T follicular helper cell (primary cell): ENCODE results near the gene EML5.
"Not testable (repeated sequence)": the region's sequence is repeated elsewhere in the genome, so short reads cannot be mapped to it uniquely, and the experiment has no call there.

ENCODE experiments used
- DNase-seq: peaks from one replicate; pipeline ENCODE4 v3.0.0-alpha.2; 2020; ENCODE audit warnings: low read depth

EML5 gene

DNA sequence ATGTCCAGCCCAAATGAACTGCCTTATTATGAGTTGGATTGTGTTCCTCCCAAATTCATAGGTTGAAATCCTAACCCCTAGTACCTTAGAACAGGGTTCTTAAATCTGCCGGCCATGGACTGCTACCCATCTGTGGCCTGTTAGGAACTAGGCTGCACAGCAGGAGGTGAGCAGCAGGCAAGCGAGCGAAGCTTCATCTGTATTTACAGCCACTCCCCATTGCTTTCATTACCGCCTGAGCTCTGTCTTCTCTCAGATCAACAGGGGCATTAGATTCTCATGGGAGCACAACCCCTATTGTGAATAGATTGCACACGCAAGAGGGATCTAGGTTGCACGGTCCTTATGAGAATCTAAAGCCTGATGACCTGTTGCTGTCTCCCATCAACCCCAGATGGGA is 9.8 kb upstream of the EML5 start:
- no peak for DNase-seq

DNA sequence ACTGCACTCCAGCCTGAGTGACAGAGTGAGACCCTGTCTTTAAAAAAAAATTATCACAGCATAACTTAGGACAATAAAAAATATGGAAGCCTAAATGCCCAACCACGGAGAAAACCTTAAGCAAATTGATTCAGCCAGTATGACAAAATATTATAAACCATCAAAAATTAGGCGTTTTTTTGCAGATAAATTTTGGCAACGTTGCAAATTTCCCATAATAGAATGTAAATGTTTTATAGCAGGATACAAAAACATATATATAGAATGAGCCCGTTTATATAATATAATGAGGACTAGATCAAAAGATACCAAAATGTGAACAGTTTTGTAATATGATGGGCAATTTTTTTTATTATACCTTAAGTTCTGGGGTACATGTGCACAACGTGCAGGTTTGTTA is 6.8 kb upstream of the EML5 start:
- no peak for DNase-seq

DNA sequence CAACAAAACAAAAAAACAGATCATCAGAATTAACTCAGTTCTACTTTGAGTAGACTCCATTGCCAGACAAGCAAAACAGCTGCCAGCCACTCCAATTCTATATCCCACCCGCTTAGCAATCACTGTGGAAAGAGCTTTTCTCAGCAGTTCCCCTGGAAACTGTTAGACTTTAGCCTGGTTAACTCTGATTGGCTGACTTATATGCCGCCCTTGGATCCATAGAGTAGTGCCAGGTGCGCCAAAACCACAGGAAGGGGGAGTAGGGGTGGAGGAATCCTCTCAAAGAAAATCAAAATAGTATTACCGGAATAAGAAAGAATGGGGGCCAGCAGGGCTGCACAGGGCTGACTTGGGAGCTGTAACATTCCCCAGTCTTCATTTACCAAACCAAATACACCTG is 5.4 kb upstream of the EML5 start:
- no peak for DNase-seq

DNA sequence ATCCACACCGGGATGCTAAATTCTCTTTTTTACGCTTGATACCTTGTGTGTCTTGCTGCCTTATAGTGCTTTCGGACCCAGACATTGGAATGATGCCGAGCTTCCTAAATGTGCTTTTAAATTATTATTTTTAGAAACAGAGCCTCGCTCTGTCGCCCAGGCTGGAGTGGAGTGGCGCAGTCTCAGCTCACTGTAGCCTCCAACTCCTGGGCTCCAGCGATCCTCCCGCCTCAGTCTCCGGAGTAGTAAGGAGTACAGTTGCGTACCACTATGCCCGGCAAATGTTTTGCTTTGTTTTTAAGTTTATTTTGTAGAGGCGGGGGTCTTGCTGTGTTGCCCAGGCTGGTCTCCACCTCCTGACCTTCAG is 489 bp upstream of the EML5 start:
- no peak for DNase-seq

DNA sequence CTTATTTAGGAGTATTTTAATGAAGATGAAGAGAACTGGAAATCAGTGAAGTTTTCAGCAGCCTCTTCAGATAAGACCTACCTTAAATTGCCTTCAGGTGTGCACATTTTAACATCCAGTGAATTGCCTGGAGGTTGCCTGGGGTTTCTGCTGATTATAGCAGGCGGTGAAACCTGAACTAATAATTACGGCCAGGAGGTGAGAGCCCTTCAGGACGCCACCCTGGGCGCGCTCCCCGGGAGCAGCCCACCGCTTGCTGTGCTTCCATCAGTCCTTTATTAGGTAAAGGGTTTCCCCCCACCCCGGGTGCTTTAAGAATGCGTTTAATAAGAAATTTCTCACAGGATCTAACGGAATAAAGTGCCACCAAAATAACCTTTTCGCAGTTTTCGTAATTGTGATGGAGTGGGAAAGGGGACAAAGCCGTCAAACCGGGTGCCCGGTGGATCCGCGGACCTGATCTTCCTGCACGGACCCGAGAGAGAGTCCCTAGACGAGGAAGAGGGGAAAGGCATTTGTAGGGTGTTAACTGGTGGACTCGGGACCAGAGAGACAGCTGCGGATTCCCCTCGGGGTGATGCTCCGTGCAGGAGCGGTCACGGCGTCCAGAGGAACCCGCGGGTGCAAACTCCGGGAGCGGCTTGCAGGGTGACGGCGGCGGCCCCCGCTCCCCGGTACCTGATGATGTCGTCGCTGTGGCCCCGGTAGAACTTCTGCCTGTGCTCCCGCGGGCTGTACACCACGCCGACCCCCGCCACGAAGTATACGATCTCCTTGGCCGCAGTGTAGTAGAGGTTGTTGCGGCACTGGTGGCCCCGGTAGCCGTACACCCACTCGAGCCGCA is 902 bp downstream of the EML5 start:
- peak; percentile 14 for DNase-seq

DNA sequence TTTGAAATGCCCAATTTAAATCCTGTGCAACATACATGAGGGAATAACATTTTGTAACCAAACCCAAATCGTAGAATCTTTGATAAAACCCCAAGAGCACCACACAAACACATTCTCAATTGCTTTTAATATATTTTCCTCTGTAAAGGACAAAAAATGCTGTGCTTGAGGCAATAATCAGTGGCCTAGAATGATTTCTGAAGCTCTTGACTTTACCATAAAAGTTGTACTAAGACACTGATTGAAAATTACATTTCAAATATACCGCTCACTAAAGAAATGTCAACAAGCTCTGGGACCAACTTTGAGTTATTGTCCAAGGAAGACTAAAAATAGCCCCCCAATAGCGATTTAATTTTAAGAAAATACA is 1.5 kb downstream of the EML5 start:
- DNase-seq: no peak

DNA sequence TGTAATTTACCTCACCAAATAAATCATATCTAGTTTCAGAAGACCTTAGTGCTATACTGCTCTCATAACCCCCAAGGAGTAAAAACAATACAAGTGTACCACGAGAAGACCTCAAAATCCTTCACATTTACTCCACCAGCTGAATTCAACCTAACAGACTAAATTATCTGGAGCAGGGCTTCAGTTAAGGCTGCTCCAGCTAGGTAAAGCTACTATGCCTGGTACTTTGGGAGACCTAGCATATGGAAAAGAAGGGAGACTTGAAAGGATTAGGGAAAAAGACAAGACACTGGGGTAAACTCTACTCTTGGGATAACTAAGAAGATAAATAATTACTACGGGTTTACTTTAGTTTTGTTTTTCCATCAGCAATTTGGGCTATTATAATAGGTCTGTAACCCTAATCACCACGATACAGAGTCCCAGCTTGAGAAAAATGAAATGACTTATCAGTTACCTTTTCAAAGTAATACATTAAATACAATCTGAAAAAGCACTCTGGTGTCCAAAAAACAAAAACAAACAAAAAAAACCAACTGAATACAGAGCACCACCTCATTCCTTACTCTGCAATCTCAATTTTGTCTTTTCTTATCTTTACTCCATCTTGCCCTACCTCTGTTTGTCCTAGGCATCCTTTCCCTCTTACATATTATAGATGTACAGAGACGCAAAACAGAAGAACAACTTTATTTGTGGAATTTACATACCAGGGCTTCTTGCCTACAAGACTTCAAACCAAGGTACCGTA is 2.1 kb downstream of the EML5 start:
- no peak for DNase-seq

DNA sequence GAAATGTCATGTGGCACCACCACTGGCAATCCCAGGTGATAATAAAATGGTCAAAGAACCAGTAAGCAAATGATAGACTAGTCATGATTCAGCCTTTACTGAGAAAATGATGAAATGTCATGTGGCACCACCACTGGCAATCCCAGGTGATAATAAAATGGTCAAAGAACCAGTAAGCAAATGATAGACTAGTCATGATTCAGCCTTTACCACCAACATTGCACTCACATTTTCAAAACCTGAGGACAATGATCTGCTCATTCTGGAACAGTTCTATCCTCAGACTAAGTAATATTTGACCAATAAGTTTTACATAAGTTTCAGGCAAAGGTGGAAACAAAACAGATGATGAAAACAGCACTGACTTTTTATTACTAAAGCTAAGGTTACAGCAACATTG is 3.2 kb downstream of the EML5 start:
- DNase-seq: not testable (repeated sequence)

DNA sequence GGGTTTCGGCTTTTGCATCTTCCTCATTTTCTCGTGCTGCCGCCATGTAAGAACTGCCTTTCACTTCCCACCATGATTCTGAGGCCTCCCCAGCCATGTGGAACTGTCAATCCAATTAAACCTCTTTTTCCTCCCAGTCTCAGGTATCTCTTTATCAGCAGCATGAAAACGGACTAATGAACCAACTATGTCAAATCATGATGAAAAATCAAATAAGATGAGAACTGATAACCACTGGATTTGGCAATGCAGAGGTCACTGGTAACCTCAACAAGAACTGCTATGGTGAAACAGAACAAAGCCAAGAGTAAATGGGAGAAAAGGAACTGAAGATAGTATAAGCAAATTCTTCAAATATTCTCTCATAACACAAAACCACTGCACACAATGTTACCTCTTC is 6.0 kb downstream of the EML5 start:
- DNase-seq: no peak

DNA sequence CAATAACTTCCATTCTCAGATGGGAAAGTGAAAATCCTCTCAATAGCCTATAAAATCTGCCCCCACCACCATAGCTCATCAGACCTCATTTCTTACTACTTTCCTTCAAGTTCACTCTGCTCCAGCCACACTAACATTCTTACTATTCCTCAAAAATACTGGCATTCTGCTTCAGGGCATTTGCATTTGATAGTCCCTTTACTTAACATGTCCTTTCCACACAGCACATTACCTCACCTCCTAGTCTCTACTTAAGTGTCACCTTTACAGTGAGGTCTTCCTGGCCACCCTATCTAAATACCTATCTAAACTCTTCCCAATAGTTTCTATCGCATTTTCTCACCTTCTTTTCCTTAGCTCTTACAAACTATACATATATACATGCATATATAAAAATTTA is 6.8 kb downstream of the EML5 start:
- DNase-seq: no peak

DNA sequence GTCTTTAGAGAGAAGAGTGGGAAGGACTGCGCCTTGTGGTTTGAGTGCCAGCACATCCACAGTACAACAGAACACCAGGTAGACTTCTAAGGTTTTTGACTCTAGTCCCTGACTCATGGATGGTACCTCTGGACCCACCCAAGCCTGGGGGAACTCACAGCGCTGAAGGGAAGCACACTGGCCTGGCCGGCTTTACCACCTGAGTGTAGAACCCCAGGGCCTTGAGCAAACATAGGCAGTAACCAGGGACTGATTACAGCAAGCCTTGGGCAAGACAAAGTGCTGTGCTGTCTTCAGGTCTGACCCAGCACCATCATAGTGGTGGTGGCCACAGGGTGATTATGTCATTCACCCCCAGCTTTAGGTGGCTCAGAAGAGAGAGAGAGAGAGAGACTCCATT is 17.2 kb downstream of the EML5 start:
- DNase-seq: no peak

DNA sequence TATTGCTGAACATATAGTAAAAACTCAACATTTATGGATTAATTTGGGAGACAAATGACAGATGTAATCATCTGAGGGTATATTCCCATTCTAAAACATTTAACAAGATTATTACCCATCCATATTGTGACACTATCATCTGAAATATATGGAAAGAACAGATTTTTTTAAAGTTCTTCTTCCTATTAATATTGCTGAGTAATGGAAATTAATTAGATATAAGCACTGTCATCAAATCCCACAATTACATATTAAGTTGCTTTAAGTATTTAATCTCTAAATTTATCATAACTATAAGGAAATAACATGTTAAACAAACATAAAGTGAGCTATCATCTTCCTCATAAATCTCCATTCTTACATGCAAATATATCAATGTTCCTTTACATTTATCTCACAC is 22.0 kb downstream of the EML5 start:
- no peak for DNase-seq

DNA sequence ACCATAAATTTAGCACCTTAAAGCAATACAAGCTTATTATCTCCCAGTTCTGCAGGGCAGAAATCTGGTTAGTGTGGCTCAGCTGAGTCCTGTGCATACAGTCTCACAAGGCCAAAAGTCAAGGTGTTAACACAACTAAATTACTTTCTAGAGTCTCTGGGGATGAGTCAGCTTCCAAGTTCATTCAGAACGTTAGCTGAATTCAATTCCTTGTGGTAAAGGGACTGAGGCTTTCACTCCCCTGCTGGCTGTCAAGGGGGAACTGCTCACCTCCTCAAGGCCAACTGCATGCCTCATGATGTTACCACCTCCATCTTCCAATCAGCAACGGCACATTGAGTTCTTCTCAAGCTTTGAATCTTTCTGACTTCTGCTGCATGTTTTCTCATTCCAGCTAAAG is 27.6 kb downstream of the EML5 start:
- DNase-seq: no peak

DNA sequence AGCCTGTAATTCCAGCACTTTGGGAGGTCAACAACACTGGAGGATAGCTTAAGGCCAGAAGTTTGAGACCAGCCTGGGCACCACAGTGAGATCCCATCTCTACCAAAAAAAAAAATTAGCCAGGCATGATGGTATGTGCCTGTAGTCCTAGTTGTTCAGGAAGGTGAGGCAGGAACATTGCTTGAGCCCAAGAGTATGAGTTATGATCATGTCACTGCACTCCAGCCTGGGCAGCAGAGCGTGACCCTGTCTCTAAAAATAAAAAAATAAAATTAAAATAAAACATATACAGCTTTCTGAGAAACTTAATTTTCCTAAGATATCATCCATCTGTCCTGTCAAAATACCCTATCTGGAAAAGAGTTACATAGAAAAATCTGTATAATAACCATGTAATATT is 38.9 kb downstream of the EML5 start:
- no peak for DNase-seq

DNA sequence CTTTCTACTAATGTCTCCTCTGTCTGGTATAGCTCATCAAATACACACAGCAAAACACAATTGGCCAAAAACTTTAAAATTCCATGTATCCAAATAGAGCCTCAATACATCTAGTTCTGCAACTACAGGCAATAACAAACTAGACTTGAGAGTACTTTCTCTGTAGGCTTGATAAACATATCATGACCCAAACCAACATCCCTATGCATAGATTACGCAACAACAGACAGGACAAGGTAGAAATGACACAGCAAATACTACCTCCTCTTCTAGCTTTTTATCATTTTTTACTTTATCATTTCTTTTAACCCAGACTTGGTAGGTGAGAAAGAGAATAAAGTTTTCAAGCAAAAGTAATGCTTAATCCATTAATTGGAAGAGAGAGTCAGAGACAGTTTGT is 41.8 kb downstream of the EML5 start:
- DNase-seq: no peak

DNA sequence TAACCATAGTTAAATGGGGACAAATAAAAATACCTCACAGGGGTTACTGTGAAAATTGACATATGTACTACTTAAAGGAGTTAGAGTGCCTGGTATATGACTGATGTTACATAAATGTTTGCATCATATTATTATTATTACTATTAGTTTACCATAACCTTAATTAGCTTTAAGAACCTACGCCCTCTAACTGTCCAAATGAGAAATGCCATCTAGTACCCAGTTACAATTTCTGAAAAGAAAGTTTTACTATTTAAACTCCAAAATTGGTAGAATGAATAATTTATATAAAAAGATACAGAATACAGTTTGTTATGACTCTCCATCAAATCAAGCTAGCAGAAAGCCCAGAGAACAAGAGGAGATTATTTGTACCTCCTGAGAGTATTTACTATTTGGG is 42.3 kb downstream of the EML5 start:
- no peak for DNase-seq

DNA sequence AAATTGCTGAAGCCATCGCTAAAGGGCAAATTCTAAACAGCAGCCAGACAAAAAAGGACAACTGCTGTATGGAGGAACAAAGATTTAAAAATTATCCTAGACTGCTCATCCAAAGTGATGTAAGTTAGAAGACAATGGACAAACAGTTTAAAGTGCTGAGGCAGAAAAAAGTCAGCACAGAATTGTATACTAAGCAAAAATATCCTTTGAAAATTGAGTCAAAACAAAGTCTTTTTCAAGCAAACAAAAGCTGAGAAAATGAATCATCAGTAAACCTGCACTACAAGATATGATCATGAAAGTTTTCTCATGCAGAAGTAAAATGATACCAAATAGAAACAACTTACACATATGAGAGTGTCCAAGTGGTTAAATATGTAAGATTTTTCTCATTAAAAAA is 43.6 kb downstream of the EML5 start:
- DNase-seq: no peak

DNA sequence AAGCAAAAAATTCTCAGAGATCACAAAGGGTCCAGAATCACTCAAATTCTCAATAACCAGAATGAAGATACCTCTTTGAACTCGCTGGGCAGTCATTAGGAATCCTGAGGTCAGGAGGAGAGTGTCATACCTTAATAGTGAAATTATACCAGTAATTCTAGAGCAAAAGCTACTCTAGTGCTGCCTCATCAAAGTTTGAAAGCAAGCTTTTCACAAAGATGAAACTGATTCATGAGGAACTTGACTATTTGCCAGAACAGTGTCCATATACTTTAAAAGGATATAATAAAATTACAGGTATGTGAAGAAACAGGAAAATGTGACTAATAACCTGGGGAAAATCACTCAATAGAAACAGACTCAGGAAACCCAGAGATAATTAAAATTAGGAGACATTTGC is 44.5 kb downstream of the EML5 start:
- no peak for DNase-seq

DNA sequence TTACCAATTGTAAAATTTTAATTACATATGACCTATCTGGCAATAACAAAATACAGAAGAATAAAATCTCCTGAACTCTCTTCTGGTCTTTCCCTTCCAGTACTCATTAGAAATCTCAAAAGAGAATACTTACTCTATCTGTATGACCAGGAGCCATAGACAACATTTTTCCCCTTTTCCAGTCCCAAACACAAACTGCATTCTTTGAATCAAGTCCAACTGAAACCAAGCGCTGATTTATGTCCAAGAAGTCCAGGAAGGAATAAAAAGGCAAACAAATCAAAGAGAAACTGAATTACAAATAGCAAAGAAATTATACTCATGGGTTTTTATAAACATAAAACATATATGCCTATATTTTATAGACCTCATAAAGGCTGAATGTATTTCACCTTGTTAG is 46.7 kb downstream of the EML5 start:
- no peak for DNase-seq

DNA sequence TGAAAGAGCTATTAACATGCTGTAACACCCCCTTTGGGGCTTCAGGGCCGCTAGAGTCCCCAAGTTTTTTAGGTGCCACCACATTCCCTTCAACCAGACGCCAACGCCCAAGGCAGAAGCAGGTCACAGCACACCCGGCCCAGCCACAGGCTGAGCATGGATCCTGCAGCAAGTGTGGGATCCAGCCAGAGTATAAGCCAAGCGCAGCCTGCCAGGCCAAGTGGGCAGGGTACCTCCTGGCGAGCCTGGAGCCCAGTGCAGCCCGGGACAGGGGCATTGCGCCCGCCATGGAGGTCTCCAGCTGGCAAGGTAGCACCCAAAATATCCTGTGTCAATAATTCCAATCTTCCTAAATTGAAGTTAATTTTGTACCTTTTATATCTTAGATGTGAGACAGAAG is 55.5 kb downstream of the EML5 start:
- no peak for DNase-seq

DNA sequence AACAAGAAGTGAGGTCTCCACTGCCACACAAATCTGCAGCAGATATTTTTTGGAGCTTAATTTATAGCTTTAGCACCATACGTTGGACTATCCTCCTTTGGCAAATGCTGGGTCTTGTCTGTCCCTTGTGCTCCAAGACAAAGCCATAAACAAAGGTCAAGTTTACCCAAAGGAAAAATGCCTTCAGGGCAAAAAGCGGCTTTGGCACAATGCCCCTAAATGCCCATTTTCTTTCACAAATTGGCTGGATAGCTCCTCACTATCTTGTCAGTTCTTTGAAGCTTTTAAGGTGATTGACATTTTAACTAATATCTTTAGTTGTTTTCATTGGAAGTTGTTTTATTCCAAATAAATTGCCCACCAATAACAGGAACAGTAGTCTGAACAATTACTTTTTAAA is 59.6 kb downstream of the EML5 start:
- no peak for DNase-seq

DNA sequence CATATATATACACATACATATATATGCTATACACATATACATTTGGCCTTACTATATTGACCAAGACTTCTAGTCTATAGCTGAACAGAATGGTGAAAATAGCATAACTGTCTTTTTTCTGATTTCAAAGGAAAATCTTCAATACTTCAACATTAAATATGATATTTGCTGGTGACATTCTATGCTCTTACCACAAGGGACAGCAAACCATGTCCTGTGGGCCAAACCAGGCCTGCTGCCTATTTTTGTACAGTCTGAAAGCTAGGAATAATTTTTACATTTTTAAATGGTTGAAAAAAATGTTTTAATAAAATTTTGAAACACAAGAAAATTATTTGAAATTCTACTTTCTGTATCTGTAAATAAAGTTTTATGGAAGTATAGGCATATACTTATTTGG is 63.6 kb downstream of the EML5 start:
- DNase-seq: no peak

DNA sequence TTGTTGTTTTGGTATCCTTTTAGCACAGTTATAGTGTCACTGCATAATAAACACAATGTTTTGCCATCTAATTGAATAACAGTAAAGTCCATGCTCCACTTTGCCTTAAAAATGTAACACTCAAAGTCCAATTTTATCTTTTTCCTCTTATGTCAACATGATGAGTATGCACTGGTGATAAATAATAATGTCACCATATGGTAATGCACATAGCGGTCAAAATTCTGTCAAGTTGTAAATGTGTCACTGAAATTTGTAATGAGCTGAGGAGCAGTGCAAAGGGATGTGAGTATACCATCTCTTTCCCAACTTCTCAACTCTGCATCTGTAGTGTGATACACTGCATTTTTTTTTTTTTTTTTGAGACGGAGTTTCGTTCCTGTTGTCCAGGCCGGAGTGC is 65.7 kb downstream of the EML5 start:
- DNase-seq: no peak

DNA sequence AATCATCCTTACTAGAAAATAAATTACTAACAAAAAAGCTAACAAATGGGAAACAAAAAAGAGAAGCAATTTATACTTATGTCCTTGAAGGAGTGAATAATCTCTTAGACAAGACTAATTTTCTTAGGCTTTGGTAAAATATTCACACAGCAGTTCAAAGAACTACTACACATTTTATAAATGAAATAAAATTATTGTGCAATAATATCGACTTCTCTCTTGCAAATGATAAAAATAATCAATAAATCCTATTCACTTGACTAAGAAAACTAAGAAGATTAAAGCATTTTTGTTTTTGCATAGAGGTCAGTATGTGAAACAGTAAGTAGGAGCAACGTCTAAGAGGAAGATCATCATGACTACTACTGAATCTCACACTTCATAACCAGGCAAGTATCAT is 82.0 kb downstream of the EML5 start:
- no peak for DNase-seq
